HG03460 (cell line): ENCODE data around the gene SGMS1.
"Not testable (repeated sequence)": the region's sequence is repeated elsewhere in the genome, so short reads cannot be mapped to it uniquely, and the experiment has no call there.

Experiments
- ATAC-seq: cut with Tn5 transposase; IDR thresholded peaks from one replicate; pipeline ENCODE4 v1.9.1; 2021; ENCODE audit not compliant: unreplicated experiment

SGMS1 gene

GRCh38 chr10:50511492-50512213 lies 112.1 kb downstream of the SGMS1 start:
- ATAC-seq, result peak; percentile 39

DNA sequence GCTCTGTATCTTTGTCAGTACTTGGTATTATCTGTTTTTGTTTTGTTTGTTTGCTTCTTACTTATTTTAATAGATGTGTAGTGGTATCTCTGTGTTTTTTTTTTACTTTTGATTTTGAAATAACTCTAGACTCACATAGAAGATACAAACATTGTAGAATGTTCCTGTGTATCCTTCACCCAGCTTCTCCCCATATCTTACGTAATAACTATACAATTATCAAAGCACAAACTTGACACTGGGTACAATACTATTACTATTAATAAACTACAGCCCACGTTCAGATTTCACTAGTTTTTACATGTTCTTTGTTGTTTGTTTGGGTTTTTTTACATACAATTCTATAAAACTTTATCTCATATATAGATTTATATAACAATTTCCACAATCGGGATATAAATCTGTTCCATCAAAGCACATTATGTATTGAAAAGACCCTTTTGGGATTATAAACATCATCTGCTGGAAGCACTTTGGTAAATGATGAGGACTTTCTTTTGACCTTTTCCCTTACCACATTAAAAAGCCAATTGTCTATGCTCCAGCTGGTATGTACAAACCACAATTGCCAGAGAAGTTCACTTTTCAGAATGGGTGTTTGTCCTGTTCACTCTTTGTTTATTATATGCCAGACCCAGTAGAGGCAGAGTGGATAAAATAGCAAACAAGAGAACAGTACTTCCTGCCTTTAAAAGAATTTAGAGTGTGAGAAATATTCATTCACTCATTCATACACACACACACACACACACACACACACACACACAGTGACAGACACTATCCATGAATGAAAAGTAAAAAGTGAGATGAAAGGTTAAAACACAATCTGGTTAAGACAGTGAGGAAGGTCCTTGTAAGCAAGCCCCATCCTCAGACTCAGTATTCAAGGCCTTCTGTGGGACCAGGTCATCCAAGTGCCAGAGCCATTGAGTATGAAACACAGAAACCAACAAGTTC lies 113.0 kb downstream of the SGMS1 start:
- no peak for ATAC-seq

- peak; percentile 58 for ATAC-seq
These were observed 115.3 kb downstream of the SGMS1 start for GRCh38 chr10:50508315-50509051.

- ATAC-seq, result no peak
These were observed 116.7 kb downstream of the SGMS1 start for GRCh38 chr10:50506861-50507573.

GRCh38 chr10:50504389-50504788 lies 119.4 kb downstream of the SGMS1 start:
- ATAC-seq, result no peak

GRCh38 chr10:50503661-50504320 lies 120.0 kb downstream of the SGMS1 start:
- ATAC-seq, result no peak

DNA sequence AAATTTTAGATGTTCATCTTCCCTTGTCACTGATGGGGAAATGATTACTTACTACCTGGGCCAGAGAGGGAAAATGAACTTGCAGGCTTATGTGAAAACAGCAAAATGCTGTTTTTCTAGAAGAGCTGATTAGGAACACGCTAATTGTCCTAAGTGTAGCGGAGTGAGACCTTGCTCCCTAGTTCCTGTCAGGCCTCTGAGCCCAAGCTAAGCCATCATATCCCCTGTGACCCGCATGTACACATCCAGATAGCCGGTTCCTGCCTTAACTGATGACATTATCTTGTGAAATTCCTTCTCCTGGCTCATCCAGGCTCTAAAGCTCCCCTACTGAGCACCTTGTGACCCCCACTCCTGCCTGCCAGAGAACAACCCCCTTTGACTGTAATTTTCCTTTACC lies 120.6 kb downstream of the SGMS1 start:
- not testable (repeated sequence) for ATAC-seq

- no peak for ATAC-seq
These were observed 121.8 kb downstream of the SGMS1 start for GRCh38 chr10:50501924-50502452.

GRCh38 chr10:50501478-50501877 lies 122.3 kb downstream of the SGMS1 start:
- no peak for ATAC-seq

DNA sequence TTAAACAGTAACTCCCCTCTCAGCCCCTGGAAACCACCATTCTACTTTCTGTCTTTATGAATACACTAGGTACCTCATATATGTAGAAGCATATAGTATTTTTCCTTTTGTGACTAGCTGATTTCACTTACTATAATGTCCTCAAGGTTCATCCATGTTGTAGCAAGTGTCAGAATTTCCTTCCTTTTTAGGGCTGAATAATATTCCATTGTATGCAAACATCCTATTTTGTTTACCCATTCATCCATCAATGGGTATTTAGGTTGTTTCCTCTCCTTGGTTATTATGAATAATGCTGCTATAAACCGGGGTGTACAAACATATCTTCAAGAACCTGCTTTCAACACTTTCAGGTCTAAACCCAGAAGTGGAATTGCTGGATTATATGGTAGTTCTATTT lies 125.3 kb downstream of the SGMS1 start:
- ATAC-seq, result no peak

DNA sequence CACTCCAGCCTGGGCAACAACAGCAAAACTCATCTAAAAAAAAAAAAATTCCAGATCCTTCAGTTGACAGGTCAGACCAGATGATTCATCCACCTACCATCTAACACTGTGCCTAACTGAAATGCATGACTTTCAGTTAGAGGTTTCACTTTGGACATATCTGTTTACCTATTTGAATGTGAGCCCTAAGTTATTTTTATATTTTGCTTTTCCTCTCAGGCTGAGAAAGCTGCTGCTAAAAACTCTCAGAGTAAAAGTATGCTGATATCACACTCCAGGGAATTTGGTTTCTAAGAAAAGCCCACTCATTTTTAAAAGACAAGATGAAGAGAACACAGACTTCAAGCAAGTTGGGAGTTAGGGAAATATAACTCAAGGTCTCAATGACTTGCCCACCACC lies 126.0 kb downstream of the SGMS1 start:
- peak; percentile 91 for ATAC-seq

DNA sequence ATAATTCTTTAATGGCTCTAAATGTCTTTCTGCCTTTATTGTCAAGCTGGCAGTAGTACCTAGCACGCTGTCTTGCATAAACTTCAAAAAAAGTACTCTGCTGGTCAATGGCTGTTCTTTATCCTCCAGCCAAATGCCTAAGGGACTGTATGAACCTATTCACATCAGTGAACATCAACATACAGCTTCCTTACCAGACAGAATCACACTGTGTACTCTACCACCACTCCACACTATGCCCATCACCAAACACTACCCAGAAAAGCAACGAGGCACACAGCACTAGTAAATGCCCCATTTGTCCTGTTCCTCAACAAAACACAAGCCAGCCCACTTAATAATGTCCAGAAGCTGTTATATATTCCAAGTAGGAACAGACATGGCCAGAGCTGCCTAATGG lies 127.5 kb downstream of the SGMS1 start:
- ATAC-seq, result no peak

GRCh38 chr10:50490241-50490640 lies 133.5 kb downstream of the SGMS1 start:
- no peak for ATAC-seq

GRCh38 chr10:50484550-50484949 lies 139.2 kb downstream of the SGMS1 start:
- not testable (repeated sequence) for ATAC-seq

DNA sequence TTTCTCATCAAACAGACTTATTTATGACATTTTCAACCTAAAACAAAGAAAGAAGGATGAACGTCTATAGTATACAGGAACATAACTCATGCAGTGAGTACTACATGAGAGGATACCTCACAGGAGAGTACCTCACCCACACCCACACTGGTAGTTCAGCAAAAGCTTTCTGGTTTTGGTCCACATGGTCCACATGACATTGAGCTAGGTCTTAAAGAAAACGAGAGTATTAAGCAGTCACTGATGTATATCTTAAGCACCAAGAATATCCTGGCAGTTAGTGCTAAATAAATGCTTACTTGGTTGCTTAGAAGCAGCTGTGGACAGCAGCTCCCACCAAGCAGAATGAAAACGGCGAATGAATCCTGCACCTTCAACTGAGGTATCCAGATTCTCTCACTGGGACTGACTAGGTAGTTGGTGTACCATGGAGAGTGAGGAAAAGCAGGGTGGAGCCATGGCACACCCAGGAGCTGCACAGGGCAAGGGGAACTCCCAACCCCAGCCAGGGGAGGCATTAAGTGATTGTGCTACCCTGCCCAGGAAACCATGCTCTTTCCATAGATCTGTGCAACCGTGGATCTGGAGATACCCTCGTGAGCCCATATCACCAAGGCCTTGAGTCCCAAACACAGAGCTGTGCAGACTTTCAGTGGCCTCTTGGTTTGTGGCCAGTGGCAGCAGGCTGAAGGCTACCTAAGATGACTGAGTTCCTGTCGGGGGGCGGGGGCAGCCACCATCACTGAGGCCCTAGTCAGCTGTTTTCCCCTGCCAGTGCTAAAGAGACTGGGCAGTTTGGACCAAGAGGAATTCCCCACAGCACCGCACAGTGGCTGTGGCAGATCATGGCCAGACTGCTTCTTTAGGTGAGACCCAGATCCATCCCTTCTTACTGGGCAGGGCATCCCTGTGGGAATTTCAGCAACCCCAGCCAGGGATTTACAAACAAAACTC lies 143.4 kb downstream of the SGMS1 start:
- ATAC-seq, result no peak

GRCh38 chr10:50477287-50478203 lies 146.2 kb downstream of the SGMS1 start:
- no peak for ATAC-seq

- no peak for ATAC-seq
These were observed 150.0 kb downstream of the SGMS1 start for GRCh38 chr10:50473756-50474155.

GRCh38 chr10:50472914-50473313 lies 150.8 kb downstream of the SGMS1 start:
- ATAC-seq, result no peak
